Activated naive CD8-positive, alpha-beta T cell (primary cell): ENCODE data around the gene ZNF335.
A peak's percentile ranks its signal among the peaks of the same experiment; 100 is the strongest.
"Not testable (repeated sequence)": the region's sequence is repeated elsewhere in the genome, so short reads cannot be mapped to it uniquely, and the experiment has no call there.

Source experiments
- H3K27ac Mint-ChIP-seq: one replicate; pipeline ENCODE4 v1.8.0; 2021; ENCODE audit warnings: mixed read lengths
- H3K27me3 Mint-ChIP-seq: one replicate; pipeline ENCODE4 v1.8.0; 2021; ENCODE audit warnings: mixed read lengths
- H3K36me3 Mint-ChIP-seq: one replicate; pipeline ENCODE4 v1.8.0; 2021; ENCODE audit warnings: mixed read lengths
- H3K4me1 Mint-ChIP-seq: one replicate; pipeline ENCODE4 v1.8.0; 2021; ENCODE audit warnings: low read depth, mixed read lengths
- H3K4me3 Mint-ChIP-seq: one replicate; pipeline ENCODE4 v1.8.0; 2021; ENCODE audit warnings: mild to moderate bottlenecking, mixed read lengths
- H3K9me3 Mint-ChIP-seq: one replicate; pipeline ENCODE4 v1.8.0; 2021; ENCODE audit warnings: low read depth, mixed read lengths

The ZNF335 gene

GRCh38 chr20:45911486-45912343 lies 60.3 kb downstream of the ZNF335 start, which contains the start of gene PLTP:
TSS of gene PLTP (minus strand) at chr20:45912155. CDS start at chr20:45911452, 703 bp downstream.
- Mint-ChIP-seq H3K36me3 (no peaks in the 10 kb centered on the region), H3K4me3 (peak within 1 kb of the TSS; percentile 86), H3K9me3 (no peaks in the 10 kb centered on the region), H3K4me1 (peaks cover 15% of the 10 kb centered on the region), H3K27ac (peak within 1 kb of the TSS; percentile 77), H3K27me3 (peaks cover 7% of the 10 kb centered on the region)

DNA sequence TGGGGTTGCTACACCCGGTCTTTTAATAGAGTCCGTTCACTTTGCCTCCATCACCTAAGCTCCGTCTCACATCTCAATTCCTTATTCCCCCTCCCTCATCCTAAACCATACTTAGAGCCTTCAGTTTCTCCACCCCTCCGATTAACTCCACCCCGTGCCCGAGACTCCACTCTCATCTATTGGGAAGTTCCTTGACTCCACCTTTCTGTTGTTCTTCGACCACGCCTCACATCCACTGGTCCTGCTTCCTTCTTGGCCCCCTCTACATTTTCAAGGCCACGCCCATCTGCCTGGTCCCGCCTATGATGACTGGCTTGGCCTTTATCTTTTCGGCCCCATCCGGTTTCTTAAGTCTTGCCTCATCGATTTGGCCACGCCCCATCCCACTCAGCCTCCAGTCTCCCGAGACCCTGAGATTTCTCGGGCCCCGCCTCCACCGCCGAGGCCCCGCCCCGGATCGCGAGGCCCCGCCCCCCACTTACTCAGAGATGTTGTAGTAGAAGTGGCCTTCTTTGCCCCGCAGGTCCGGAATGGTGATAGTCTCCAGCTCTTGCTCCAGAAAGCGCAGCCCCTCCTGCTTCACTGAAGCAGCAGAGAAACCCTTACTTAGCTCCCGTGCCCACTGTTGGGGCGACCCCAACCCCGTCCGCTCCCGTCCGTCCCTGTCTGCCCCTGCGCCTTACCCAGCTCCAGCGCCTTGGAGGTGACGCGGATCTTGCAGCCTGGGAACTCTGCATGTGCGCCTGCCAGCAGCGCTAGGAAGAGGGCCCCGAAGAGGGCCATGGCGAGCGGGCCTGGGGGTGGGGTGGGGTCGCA lies 61.1 kb downstream of the ZNF335 start:
- Mint-ChIP-seq H3K27me3 (peaks cover 2% of the 10 kb centered on the region), H3K36me3 (no peaks in the 10 kb centered on the region), H3K4me1 (peaks cover 15% of the 10 kb centered on the region), H3K9me3 (no peaks in the 10 kb centered on the region), H3K27ac (peak overlapping the region; percentile 77), H3K4me3 (peak overlapping the region; percentile 86)

DNA sequence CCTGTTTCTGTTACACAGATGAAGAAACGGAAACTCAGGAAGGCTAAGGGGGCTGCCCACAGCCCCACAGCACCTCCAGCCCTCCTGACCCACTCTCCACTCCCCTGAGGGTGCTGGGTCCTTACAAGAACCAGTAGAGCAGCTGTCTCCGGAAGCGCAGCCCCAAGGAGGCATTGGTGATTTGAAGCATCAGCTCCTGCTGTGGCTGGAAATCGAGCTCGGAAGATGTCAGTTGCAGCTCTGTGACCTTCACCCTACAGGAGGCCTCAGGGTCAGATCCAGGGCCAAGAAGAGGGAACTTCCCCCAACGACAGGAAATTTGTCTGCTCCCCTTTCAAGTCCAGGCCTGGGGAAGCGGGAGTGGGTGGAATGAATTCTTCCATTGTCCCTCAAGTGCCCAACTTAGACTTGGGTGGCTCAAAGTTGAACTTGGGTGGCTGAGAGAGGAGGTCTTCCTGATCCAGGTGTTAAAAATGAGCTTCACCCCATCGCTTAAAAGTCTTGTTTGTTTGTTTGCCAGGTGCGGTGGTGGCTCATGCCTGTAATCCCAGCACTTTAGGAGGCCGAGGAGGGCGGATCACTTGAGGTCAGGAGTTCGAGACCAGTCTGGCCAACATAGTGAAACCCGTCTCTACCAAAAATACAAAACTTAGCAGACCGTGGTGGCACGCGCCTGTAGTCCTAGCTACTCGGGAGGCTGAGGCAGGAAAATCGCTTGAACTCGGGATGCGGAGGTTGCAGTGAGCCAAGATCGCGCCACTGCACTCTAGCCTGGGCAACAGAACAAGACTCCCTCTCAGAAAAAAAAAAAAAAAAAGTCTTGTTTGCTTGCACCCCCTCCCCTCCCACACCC lies 62.0 kb downstream of the ZNF335 start:
- peak overlapping the region; percentile 86 for H3K4me3 Mint-ChIP-seq
- no peak overlapping the region for H3K27ac Mint-ChIP-seq
- H3K4me1 Mint-ChIP-seq = peaks cover 15% of the 10 kb centered on the region
- no peaks in the 10 kb centered on the region for H3K36me3 Mint-ChIP-seq
- peaks cover 2% of the 10 kb centered on the region for H3K27me3 Mint-ChIP-seq
- no peaks in the 10 kb centered on the region for H3K9me3 Mint-ChIP-seq

DNA sequence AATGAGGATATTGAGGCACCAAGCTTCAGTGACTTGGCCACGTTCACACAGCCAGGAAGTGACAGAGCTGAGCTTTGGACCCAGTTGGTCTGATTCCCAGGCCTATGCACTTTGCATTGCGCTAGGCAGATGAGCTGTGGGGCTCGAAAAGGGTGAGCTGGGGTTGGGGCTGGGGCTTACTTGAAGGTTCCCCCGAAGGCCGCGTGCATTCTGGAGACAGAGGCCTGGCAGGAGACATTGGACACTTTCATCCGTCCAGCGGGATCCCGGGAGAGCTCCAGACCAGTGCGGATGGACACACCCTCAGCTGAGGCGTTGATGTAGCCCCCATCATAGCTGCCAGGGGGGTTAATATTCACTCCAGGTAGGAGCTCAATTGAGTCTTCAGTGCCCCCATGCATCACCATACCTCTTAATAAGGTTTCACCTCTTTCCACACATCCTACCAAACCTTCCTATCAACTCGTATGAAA lies 62.6 kb downstream of the ZNF335 start:
- Mint-ChIP-seq H3K27me3 (peaks cover 2% of the 10 kb centered on the region), H3K4me3 (no peak overlapping the region), H3K36me3 (no peaks in the 10 kb centered on the region), H3K27ac (no peak overlapping the region), H3K9me3 (no peaks in the 10 kb centered on the region), H3K4me1 (peaks cover 15% of the 10 kb centered on the region)

GRCh38 chr20:45908084-45908483 lies 63.9 kb downstream of the ZNF335 start:
- Mint-ChIP-seq H3K27me3 (no peaks in the 10 kb centered on the region), H3K4me1 (peaks cover 14% of the 10 kb centered on the region), H3K36me3 (no peaks in the 10 kb centered on the region), H3K27ac (no peak overlapping the region), H3K9me3 (no peaks in the 10 kb centered on the region), H3K4me3 (no peak overlapping the region)

GRCh38 chr20:45907219-45907948 lies 64.6 kb downstream of the ZNF335 start:
- no peaks in the 10 kb centered on the region for H3K36me3 Mint-ChIP-seq
- H3K9me3 Mint-ChIP-seq = no peaks in the 10 kb centered on the region
- peaks cover 12% of the 10 kb centered on the region for H3K4me1 Mint-ChIP-seq
- peak overlapping the region; percentile 7 for H3K27ac Mint-ChIP-seq
- no peaks in the 10 kb centered on the region for H3K27me3 Mint-ChIP-seq
- no peak overlapping the region for H3K4me3 Mint-ChIP-seq

DNA sequence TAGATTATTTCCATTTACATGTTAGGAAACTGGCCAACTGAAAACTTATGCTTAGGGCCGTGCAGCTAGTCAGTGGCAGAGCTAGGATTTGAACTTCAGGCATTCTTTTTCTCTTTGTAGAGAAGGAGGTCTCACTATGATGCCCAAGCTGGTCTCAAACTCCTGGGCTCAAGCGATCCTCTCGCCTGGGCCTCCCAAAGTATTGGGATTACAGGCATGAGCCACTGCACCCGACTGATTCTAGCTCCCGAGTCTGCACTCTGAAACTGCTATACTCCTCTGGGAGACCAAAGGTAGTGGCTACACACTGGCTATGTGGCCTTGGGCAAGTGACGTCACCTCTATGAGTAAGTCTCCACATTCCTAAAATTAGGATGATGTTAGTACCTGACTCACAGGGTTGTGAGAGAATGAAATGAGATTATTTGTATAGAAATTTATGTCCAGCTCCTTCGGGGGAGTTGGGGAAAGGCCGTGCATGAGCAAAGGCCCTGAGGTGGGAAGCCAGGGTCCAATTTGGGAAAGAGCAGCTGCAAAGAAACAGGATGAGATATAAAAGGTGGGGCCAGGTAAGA lies 66.4 kb downstream of the ZNF335 start:
- Mint-ChIP-seq H3K27me3 (no peaks in the 10 kb centered on the region), H3K4me3 (no peak overlapping the region), H3K27ac (no peak overlapping the region), H3K4me1 (peaks cover under 1% of the 10 kb centered on the region), H3K9me3 (no peaks in the 10 kb centered on the region), H3K36me3 (no peaks in the 10 kb centered on the region)

GRCh38 chr20:45904583-45905504 lies 67.2 kb downstream of the ZNF335 start:
- Mint-ChIP-seq H3K9me3 (no peaks in the 10 kb centered on the region), H3K27me3 (no peaks in the 10 kb centered on the region), H3K4me1 (no peaks in the 10 kb centered on the region), H3K36me3 (no peaks in the 10 kb centered on the region), H3K27ac (no peak overlapping the region), H3K4me3 (no peak overlapping the region)

GRCh38 chr20:45902199-45902701 lies 69.8 kb downstream of the ZNF335 start:
- Mint-ChIP-seq H3K9me3 (no peaks in the 10 kb centered on the region), H3K27me3 (no peaks in the 10 kb centered on the region), H3K27ac (no peak overlapping the region), H3K4me1 (no peaks in the 10 kb centered on the region), H3K36me3 (peaks cover 3% of the 10 kb centered on the region), H3K4me3 (no peak overlapping the region)

- H3K27me3 Mint-ChIP-seq, H3K36me3 Mint-ChIP-seq, H3K9me3 Mint-ChIP-seq, H3K4me1 Mint-ChIP-seq, H3K4me3 Mint-ChIP-seq, H3K27ac Mint-ChIP-seq: not testable (repeated sequence)
Observed at GRCh38 chr20:45901332-45901731, 70.7 kb downstream of the ZNF335 start.

- Mint-ChIP-seq H3K36me3 (peaks cover 3% of the 10 kb centered on the region), H3K27me3 (no peaks in the 10 kb centered on the region), H3K9me3 (no peaks in the 10 kb centered on the region), H3K4me3 (no peak overlapping the region), H3K4me1 (no peaks in the 10 kb centered on the region), H3K27ac (no peak overlapping the region)
Observed at GRCh38 chr20:45899046-45899835, 72.8 kb downstream of the ZNF335 start.
